ENCODE measurements around the gene FAM219B.

Gene FAM219B

DNA sequence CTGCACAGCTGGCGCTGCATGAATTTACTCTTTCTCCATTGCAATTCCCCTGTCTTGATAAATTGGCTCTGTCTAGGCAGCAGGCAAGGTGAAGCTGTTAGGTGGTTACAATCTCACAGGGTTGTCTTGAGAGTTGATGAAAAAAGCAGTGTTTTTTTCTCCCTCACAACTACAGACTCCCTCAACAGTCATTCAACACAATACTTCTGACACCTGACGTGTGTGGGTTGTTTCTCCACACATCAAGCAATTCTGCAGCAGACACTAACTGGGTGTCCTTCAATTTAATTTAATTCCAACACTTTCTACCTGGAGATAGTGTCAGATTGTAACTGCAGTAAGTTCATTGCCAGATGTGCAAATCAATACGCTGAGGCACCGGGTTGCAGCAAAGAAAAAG is 28.4 kb downstream of the FAM219B start:
- no peak overlapping the region for H3K4me3 ChIP-seq (ENCODE audit: low read depth, low read length)

DNA sequence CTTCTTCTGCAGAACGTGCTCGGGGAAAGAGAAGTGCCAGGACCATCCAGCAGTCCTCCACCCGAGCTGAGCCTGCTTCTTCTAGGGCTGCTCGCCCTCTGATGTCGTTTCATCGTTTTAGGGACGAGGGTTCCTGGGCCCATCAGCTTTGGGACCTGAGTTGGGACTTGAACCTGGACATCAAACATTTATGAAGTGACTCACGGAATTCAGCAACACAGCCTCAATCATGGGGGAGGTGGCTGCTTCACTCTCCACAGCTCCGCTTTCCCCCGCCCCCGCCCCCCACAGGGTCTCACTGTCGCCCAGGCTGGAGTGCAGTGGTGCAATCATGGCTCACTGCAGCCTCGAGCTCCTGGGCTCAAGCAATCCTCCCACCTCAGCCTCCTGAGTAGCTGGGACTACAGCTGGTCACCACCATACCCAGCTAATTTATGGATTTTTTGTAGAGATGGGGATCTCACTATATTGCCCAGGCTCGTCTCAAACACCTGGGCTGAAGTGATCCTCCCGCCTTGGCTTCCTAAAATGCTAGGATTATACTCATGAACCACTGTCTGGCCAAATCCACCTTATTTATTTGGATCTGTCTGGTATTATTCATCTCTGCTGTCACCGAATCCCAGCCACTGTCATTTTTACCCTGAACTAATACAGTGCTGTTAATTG is 32.8 kb downstream of the FAM219B start:
- peak overlapping the region; percentile 30 for H3K4me3 ChIP-seq (ENCODE audit: low read depth, low read length)

DNA sequence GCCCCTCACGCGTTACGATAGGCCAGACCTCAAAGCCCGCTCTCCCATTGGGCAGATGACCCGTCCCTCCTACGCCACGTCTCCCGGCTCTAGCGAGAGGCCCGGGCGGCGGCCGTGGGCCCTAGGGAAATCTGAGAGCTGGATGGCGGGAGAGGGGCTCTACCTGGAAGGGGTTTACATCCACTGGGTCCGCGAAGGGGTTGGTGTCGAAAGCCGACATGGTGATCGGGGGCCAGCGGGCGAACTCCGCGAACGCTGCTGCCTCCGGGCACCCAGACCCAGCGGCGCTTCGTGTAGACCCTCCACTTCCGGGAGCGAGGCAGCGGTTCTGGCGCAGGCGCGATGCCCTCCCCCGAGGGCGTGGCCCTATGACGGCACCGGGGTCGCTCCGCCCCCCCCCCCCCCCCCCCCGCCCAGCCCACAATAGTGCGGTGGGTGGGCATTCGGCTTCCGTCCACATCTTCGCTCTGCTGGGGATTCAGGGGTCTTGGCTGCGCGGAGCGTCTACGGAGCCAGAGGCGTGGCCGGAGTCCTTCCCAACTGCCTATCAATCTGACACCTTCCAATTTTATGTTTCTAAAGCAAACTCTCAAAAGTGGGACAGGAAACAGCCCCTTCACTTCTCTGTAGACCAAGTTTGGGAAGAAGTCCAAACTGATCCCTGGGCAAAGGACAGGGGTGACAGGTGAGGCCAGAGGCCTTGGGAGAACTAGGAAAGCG is 33.5 kb downstream of the FAM219B start, which contains the start of gene SCAMP2:
Gene SCAMP2, minus strand, starts transcription at position 330 of the 720 bp plus-strand sequence. Its CDS starts 110 bp downstream, at position 220.
- peak within 1 kb of the TSS; percentile 69 for H3K4me3 ChIP-seq (ENCODE audit: low read depth, low read length)

DNA sequence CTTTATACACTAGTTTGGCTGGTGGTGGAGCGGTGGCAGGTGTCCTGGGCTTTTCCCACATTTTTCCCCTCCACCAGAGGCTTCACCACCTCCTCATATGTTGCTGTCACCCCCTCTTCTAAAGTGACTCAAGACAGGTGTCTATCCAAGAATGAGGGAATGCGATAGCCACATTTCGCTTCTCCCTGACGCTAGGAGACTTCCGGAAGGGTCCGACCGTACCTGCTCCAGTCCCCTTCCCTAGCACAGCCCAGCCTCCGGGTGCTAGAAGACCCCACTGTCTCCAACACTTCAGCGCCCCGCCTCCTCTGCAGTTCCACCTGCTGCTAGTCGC is 34.0 kb downstream of the FAM219B start:
- peak overlapping the region; percentile 69 for H3K4me3 ChIP-seq (ENCODE audit: low read depth, low read length)

DNA sequence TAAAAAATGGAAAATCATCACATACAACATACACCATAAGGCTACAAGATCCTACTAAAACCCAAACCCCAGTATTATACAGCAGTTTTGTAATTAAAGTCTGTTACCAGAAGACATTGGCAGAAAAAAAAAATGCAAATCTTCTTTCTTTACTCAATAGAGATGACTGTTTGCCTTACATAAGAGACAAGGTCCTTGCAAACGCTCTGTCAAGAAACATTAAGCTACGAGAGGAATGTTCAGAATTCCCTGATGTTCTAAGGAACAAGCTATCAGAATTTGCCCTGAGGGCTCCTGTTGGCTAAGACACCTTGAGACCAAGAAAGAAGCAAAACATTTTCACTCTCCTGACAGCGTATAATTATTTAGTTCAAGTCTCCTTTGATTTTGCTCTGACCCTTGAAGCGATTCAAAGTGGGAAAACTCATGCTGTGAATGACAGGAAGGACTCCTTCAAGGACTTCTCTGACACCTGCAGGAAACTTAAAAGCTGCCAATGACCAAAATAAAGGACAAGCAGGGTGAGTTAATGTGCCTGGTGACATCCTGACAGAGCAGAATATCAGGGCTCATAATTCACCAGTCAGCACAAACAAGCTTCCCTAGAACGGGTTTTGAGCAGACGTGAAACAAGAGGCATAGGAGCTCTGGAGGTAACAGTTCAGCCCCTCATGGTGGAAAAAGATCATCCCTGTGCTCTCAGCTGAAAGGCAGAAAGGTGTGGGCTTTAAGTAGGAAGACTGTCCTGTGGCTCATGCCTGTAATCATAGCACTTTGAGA is 36.0 kb downstream of the FAM219B start:
- H3K4me3 ChIP-seq (ENCODE audit: low read depth, low read length), result no peak overlapping the region

DNA sequence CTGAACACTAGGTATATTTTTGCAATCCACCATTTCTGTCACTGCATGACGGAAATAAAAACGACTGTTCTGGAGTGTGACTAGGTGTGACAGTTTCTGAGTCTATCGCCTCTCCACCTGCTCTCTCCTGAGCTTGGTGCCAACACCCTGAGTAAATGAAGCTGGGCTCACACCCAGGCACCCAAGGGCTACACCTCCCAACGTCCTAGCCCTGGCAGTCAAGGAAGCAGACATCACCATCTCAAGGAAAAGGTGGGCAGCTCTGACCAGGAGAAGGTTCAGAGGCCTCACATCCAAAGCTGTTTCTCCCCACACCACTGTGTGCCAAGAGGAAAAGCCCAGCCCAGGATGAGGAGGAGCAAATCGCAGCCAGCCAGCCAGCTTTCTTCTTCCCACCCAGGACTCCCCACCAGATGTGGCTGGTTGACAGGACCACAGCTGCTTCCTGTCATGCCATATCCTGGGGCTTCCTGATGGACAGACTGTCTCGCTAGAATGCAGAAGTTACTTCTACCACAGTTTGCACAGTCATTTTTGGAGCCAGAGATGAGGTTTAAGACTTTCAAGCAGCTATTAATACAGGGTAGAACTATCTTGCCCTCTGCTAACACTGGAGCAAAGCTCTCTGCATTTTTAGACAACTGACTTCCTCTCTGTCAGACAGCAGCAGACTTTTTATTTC is 36.8 kb downstream of the FAM219B start:
- H3K4me3 ChIP-seq (ENCODE audit: low read depth, low read length), result no peak overlapping the region

DNA sequence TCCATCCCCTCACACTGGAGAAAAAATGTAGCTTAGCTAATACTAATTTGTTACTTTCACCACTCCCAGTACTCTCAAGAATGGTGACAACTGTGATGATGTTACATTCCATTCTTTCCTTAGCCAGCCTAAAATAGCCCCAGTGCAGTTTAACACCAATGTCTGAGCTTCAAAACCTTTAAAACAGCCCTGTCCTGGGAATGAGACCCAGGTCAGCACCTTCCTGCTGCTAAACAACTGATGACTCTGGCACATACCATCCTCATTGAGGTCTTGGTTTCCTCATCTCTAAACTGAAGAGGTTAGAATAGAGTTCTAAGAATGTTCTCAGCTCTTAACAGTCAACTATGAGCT is 37.3 kb downstream of the FAM219B start:
- no peak overlapping the region for H3K4me3 ChIP-seq (ENCODE audit: low read depth, low read length)

DNA sequence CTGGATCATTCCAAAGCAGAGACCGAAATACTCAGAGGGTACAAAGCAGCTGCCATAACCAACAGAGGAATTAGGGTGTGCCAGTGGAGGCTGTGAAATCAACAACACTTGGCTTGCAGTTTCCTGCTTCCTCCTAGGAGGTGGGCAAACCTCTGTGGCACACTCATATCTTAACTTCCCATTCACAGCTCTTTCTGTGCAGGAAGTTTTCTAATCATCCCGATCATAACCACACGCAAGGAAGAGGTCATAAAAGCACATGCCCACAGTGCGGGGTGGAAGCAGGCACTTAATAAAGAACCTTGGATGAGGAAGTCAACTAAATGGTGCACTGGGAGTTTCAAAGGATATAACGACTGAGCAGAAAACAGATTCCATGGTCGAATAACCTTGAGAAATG is 38.6 kb downstream of the FAM219B start:
- H3K4me3 ChIP-seq (ENCODE audit: low read depth, low read length), result no peak overlapping the region

DNA sequence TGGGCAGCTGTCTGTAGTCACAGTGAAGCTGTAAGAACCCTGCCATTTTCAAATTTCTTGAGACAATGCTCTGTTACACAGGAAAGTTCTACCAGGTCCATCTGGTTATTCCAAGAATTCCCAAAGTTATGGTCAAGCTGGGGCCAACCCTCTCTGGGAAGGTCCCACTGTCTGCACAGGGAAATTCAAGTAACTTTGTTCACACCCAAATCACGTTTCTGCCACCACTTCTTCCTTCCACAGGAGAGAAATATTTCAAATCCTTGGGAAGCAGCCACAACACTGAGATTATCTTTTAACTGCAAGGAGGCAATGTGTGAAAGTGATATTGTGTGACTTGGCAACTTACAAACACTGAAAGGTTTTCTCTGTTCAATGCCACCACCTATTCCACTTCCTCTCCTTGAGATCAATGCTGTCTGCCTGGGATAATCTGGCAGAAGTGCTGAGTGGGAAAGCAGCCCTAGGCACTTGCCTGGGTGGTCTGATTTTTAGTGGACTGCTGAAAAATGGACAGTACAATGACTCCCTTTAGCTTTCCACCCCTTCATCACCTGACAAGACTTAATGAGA is 39.1 kb downstream of the FAM219B start:
- H3K4me3 ChIP-seq (ENCODE audit: low read depth, low read length), result no peak overlapping the region

DNA sequence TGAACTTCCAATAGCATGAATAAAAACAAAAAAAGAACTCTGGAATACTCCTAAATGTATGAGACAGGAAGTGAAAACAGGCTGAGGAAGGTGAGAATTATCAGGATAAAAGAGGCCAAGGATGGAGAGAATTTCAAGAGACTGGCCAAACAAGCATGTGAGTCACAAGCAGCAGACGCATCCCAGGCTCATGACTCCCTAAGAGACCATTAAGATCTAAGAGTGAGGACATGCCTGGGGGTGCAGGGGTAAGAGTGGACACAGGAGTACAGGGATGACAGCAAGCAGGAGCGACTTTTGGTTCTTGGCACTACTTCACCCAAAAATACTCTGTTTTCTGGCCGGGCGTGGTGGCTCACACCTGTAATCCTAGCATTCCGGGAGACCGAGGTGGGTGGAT is 40.6 kb downstream of the FAM219B start:
- H3K4me3 ChIP-seq (ENCODE audit: low read depth, low read length), result no peak overlapping the region

DNA sequence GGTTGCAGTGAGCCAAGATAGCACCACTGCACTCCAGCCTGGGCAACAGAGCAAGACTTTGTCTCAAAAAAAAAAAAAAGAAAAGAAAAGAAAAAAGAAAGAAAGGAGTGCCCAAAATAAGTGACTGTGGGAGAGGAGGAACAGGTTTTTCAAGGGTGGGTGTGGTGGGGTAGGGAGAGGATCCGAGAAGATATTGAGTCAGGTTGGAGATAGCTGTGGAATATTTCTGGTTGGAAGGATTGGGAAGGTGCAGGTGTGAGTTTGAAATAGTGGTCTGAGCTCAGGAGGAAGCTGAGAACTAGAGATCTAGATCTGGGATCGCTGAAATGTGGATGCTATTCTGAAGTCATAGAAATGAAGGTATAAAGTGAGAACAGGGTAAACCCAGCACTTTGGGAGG is 41.3 kb downstream of the FAM219B start:
- no peak overlapping the region for H3K4me3 ChIP-seq (ENCODE audit: low read depth, low read length)

DNA sequence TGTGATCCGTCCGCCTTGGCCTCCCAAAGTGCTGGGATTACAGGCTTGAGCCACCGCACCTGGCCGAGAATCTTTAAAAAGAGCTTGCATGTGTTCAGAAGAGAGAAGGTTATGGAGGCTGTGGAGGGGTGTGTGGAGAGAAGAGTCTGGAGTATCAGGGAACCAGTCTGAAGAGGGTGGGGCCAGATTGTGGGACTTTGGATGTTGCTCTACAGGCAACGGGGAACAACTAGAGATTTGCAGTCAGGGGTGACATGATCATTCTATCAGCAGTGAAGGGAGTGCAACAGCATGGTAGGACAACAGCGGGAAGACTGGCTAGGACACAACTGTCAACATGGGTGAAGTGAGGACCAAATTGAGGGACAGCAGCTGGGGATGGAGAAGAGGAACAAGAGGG is 42.4 kb downstream of the FAM219B start:
- H3K4me3 ChIP-seq (ENCODE audit: low read depth, low read length), result no peak overlapping the region

DNA sequence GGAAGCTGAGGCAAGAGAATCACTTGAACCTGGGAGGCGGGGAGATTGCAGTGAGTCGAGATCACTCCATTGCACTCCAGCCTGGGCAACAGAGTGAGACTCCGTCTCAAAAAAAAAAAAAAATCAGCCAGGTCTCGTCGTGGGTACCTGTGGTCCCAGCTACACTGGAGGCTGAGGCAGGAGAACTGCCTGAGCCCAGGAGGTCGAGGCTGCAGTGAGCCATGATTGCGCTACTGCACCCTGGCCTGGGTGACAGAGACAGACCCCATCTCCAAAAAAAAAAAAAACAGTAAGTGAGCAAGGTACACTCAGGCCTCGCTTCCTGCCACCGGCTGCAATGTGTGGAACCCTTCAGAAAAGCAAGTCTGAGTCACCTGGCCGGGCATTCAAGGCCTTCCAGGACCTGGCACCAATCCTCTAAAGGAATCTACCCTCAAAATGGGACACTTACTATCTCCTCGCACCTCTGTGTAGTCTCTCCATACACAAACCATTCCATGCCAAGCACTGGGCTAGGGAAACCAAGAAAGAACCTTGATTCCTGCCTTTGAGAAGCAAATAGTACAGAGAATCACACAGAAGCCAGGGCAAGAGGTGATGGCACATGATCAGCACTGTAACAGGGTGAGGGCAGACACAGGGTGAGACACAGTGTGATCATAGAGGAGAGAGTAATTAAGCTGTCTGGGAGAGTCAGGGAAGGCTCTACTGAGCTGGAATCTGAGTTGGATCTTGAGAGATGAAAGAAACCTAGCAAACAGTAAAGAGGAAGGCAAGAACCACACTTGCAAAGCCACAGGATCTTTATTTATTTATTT is 43.2 kb downstream of the FAM219B start:
- no peak overlapping the region for H3K4me3 ChIP-seq (ENCODE audit: low read depth, low read length)

DNA sequence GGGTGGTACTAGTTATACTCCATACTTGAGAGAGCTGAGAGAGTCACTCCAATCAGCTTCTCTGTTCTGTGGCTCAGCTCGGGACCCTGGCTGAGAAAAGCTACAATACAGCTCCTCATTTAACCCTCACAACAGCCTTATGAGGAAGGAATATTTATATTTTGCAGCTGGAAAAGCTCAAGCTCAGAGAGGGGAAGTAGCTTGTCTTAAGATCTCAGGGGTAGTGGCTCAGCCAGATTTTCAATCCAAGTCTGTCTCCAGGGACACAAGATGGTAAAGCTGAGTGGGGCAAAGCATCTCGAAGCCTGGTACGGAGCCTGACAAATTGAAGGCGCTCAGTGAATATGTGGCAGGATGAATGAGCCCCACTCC is 48.3 kb downstream of the FAM219B start:
- H3K4me3 ChIP-seq (ENCODE audit: low read depth, low read length), result no peak overlapping the region

DNA sequence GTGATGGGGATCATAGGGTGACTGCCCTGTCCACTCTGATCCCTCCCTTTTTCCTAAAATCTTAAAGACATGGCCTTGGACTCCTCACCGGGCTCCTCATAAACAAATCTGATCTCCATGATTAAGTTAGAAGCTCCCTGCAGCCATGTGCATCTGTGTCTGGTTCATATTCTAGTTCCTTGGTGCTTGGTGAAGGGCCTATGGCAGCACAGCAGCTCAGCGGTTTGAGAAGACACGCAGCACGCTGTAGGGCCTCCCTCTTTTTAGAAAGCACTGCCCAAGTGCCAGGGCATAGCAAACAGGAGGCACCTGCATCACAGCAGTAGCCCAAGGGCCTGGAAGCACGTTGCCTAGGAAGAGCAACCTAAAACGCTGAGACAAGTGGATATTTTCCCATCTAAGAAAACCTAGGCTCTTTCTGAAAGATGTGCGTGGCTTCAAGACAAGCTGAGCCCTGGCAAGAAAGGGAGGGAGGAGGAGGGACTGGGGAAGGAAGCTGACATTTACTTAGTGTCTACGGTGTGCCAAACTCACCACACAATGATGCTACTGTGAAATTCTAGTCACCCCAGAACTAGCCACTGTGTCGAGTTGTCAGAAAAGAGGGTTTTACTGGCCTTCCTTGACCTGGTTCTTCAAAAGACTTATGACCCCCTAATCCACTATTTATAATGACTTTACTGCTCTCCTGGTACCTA is 48.8 kb downstream of the FAM219B start:
- H3K4me3 ChIP-seq (ENCODE audit: low read depth, low read length), result no peak overlapping the region

DNA sequence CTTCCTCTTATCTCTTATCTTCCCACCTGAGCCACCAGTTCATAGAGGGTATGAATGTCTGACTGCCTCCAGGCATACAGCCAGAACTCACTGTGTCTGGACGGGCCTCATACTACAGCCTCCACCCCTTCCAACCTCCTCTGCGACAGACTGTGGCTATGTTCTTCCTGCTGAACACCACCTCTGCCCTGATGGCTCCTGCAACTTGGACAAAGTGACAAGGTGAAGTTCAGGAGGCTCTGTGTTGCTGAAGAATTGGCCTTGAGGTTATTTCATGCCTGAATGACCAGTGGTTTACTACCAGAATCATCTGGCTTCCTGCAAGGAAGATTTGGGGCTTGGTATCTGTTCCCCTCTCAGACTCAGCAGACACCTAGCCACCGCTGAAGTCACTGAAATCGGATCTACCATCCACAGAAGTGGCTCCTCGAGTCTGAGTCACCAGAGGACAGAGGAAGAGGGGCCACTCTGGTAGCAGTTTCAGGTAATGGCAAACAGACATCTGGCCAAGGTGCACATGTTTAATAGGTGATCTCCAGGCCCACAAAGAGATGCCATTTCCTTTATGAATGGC is 49.5 kb downstream of the FAM219B start:
- no peak overlapping the region for H3K4me3 ChIP-seq (ENCODE audit: low read depth, low read length)

DNA sequence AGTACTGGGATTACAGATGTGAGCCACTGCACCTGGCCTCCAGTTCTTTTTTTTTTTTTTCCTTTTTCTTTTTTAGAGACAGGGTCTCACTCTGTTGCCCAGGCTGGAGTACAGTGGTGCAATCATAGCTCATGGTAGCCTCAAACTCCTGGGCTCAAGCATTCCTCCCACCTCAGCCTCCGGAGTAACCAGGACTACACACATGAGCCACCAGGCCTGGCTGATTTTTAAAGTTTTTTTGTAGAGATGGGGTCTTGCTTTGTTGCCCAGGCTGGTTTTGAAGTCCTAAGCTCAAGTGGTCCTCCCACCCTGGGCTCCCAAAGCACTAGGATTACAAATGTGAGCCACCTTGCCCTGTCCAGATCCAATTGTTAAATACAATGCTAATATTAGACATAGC is 50.1 kb downstream of the FAM219B start:
- no peak overlapping the region for H3K4me3 ChIP-seq (ENCODE audit: low read depth, low read length)

DNA sequence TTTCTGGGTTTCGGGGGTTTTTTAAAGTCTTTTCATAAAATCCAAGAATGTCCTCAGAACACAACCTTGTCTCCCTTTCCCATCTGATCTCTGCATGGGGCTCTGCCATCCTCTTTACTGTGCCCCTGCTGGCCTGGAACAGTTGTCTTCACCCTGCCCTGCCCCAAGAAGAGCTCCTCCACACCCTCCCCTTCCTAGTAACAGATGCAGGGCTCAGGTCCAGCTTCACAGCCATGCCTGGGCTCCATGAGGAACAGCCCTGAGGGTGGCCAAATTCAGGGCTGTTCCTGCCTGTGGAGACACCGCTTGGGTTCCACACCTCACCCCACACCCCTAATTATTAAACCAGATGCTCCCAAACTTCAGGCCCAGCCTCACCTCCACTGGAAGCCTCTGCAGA is 50.8 kb downstream of the FAM219B start:
- no peak overlapping the region for H3K4me3 ChIP-seq (ENCODE audit: low read depth, low read length)

DNA sequence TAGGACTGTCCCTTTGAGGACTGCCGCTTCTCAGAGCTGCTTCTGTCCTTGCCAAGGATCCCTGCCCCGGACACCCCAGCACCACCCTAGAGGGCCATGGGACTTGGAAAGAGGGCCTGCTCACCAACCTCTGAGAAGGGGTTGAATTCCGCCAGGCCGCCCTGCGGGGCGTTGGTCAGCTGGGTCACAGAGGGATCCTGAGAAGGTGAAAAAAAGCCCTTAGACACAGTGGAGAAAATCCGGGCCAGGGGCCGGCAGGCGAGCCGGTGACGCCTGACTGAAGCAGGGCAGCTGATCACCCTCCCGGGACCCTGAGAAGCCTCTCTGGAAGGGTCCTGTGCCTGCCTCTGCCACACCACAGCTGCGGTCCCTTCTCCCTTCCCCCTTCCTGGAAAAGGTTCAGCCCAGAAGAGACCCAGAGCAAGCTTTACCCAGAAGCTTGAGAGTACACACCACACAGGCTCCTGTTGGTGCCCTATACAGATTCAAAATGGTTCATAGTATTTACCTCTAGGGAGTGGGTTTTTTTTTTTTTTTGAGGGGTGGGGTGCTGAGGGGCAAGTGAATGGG is 52.1 kb downstream of the FAM219B start:
- H3K4me3 ChIP-seq (ENCODE audit: low read depth, low read length), result no peak overlapping the region

All from iPS-11a (cell line).